CD8-positive, alpha-beta memory T cell (primary cell): ENCODE results near the gene CERT1. TPM values are rescaled to one million over a fixed set of nuclear protein-coding genes. Genes with fewer than 3 reads are reported as not detected.

Experiments
- CTCF ChIA-PET: fragments of 350-600 bp; sonication (Branson Sonifier 250); formaldehyde crosslinking; loops from one replicate; lab custom pipeline; 2021; ENCODE audit warnings: antibody characterized with exemption; lab: Charles Lee
- POLR2A ChIA-PET: fragments of 350-600 bp; sonication (Branson Sonifier 250); formaldehyde crosslinking; loops from one replicate; lab custom pipeline; 2021; ENCODE audit warnings: antibody characterized with exemption; lab: Charles Lee
- DNase-seq, 5 donors: peaks; one replicate each; pipeline versions ENCODE4 v3.0.0 to v3.0.0-alpha.2; 2020 to 2022; ENCODE audit warnings: mixed read lengths in 1 of 5
- H3K27ac ChIP-seq: one replicate; pipeline ENCODE4 v1.7.0; 2013; ENCODE audit warnings: low read depth, mild to moderate bottlenecking, low read length, moderate library complexity
- H3K27me3 ChIP-seq: 2 replicates; pipeline ENCODE4 v1.7.0; 2013; ENCODE audit warnings: low read length, mild to moderate bottlenecking; ENCODE audit not compliant: insufficient read depth, poor library complexity, severe bottlenecking
- H3K36me3 ChIP-seq: 2 replicates; pipeline ENCODE4 v1.7.0; 2013; ENCODE audit warnings: mild to moderate bottlenecking, low read length, moderate library complexity; ENCODE audit not compliant: insufficient read depth
- H3K4me1 ChIP-seq: 2 replicates; pipeline ENCODE4 v1.7.0; 2013; ENCODE audit warnings: mild to moderate bottlenecking, low read length, moderate library complexity; ENCODE audit not compliant: insufficient read depth
- H3K4me3 ChIP-seq: 2 replicates; pipeline ENCODE4 v1.7.0; 2013; ENCODE audit warnings: mild to moderate bottlenecking, low read length
- H3K9me3 ChIP-seq: 2 replicates; pipeline ENCODE4 v1.7.0; 2013; ENCODE audit warnings: mild to moderate bottlenecking, low read length
- H3K27ac Mint-ChIP-seq, 8 donors: one replicate each; pipeline ENCODE4 v1.8.0; 2020 to 2021; ENCODE audit warnings: mixed read lengths in 8 of 8, mild to moderate bottlenecking in 6 of 8, inconsistent platforms in 3 of 8, moderate library complexity in 3 of 8
- H3K27me3 Mint-ChIP-seq, 2 donors: one replicate each; pipeline ENCODE4 v1.8.0; 2020 to 2021; ENCODE audit warnings: mixed read lengths in 2 of 2, mild to moderate bottlenecking in 1 of 2, moderate library complexity in 1 of 2
- H3K36me3 Mint-ChIP-seq, 3 donors: one replicate each; pipeline ENCODE4 v1.8.0; 2020 to 2021; ENCODE audit warnings: mixed read lengths in 3 of 3, inconsistent platforms in 1 of 3, mild to moderate bottlenecking in 1 of 3
- H3K4me1 Mint-ChIP-seq, 3 donors: one replicate each; pipeline ENCODE4 v1.8.0; 2020 to 2021; ENCODE audit warnings: mixed read lengths in 3 of 3, inconsistent platforms in 1 of 3, mild to moderate bottlenecking in 1 of 3
- H3K4me3 Mint-ChIP-seq, 7 donors: one replicate each; pipeline ENCODE4 v1.8.0; 2020 to 2021; ENCODE audit warnings: mixed read lengths in 7 of 7, mild to moderate bottlenecking in 6 of 7, moderate library complexity in 4 of 7, inconsistent platforms in 2 of 7
- H3K9me3 Mint-ChIP-seq, 5 donors: one replicate each; pipeline ENCODE4 v1.8.0; 2020 to 2022; ENCODE audit warnings: mixed read lengths in 5 of 5, mild to moderate bottlenecking in 3 of 5, moderate library complexity in 2 of 5, inconsistent platforms in 1 of 5
- polyA plus RNA-seq: library from polyadenylated mRNA; unstranded; fragments of 300-500 nt; fragmentation: Illumina TruSeq; gene quantifications from one replicate; pipeline ENCODE4 v1.2.3, GENCODE V29; 2021
- total RNA-seq, 2 experiments: library from RNA; stranded (reverse); gene quantifications; one replicate each; pipeline ENCODE4 v1.2.3, GENCODE V29; 2021

CERT1 gene
- total and polyA plus RNA-seq, 3 experiments from 2014 or later: 18.5 to 35.4 (median 35.0) TPM

DNA sequence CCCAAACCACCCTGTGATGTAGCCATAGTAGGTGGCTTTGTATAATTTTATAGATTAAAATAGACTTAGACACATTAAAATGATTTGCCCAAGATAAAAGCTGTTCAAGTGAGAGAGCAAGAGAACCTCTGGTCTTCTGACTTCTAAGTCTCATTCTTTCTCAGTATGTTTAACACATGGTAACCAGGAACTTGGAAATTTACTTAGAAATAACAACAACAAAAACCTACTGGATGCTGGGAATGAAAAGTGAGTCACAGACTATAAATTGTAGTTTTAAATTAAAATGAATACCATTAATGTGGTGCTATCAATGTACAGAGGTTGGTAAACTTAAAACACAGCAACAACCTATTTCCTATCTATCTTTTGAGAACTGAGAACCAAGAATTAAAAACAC lies 144.0 kb downstream of the CERT1 start:
- H3K36me3 ChIP-seq: no peaks in the 10 kb centered on the region
- CTCF ChIA-PET: no interaction called here
- Mint-ChIP-seq H3K9me3 (no peaks in the 10 kb centered on the region), H3K27ac (no peak overlapping the region), H3K36me3 (peaks cover 0 to 7% (median 7%) of the 10 kb centered on the region in 3 donors), H3K4me3 (peak overlapping the region in 1 of 7 donors; percentile 21), H3K27me3 (no peaks in the 10 kb centered on the region), H3K4me1 (peaks cover 3 to 6% (median 6%) of the 10 kb centered on the region in 3 donors)
- no peak overlapping the region for H3K27ac ChIP-seq
- H3K9me3 ChIP-seq: no peaks in the 10 kb centered on the region
- no peaks in the 10 kb centered on the region for H3K27me3 ChIP-seq
- POLR2A ChIA-PET: no interaction called here
- no peak overlapping the region for H3K4me3 ChIP-seq
- DNase-seq: no peak
- no peaks in the 10 kb centered on the region for H3K4me1 ChIP-seq

DNA sequence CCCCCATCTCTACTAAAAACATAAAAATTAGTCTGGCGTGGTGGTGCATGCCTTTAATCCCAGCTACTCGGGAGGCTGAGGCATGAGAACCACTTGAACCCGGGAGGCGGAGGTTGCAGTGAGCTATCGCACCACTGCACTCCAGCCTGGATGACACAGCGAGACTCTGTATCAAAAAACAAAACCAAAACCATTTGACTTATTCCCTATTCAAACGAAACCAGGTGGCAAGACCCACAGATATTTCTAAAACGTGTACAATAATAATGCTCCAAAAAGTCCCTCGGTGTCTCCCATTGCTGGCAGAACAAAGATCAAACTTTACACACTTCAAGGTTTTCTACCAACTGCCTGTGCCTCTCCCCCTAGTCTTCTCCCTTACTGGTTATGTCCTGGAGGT lies 144.6 kb downstream of the CERT1 start:
- Histone ChIP-seq H3K4me3 (no peak overlapping the region), H3K27me3 (no peaks in the 10 kb centered on the region), H3K4me1 (no peaks in the 10 kb centered on the region), H3K36me3 (no peaks in the 10 kb centered on the region), H3K27ac (no peak overlapping the region), H3K9me3 (no peaks in the 10 kb centered on the region)
- ChIA-PET POLR2A (no interaction called here), CTCF (no interaction called here)
- Mint-ChIP-seq H3K27ac (peak overlapping the region in 1 of 8 donors; percentile 8), H3K36me3 (peaks cover 0 to 10% (median 7%) of the 10 kb centered on the region in 3 donors), H3K9me3 (no peaks in the 10 kb centered on the region), H3K27me3 (no peaks in the 10 kb centered on the region), H3K4me1 (peaks cover 3 to 6% (median 6%) of the 10 kb centered on the region in 3 donors), H3K4me3 (peak overlapping the region in 1 of 7 donors; percentile 21)
- no peak for DNase-seq

- Mint-ChIP-seq H3K27ac (peak overlapping the region in 1 of 8 donors; percentile 32), H3K4me1 (peaks cover 3 to 6% (median 6%) of the 10 kb centered on the region in 3 donors), H3K9me3 (no peaks in the 10 kb centered on the region), H3K4me3 (no peak overlapping the region), H3K36me3 (peaks cover 0 to 9% (median 7%) of the 10 kb centered on the region in 3 donors), H3K27me3 (no peaks in the 10 kb centered on the region)
- POLR2A ChIA-PET: interaction anchor here (0.7 kb wide), 1 partner anchor 25 kb away, joined by 3 read pairs; no protein-coding TSS in a partner anchor
- H3K4me3 ChIP-seq: no peak overlapping the region
- H3K27me3 ChIP-seq: no peaks in the 10 kb centered on the region
- no peak overlapping the region for H3K27ac ChIP-seq
- H3K36me3 ChIP-seq: no peaks in the 10 kb centered on the region
- H3K4me1 ChIP-seq: no peaks in the 10 kb centered on the region
- H3K9me3 ChIP-seq: no peaks in the 10 kb centered on the region
- CTCF ChIA-PET: interaction anchor here (1.1 kb wide), 1 partner anchor 14 kb away, joined by 3 read pairs; no protein-coding TSS in a partner anchor
- no peak for DNase-seq
Observed at GRCh38 chr5:75365740-75366139, 145.7 kb downstream of the CERT1 start.

DNA sequence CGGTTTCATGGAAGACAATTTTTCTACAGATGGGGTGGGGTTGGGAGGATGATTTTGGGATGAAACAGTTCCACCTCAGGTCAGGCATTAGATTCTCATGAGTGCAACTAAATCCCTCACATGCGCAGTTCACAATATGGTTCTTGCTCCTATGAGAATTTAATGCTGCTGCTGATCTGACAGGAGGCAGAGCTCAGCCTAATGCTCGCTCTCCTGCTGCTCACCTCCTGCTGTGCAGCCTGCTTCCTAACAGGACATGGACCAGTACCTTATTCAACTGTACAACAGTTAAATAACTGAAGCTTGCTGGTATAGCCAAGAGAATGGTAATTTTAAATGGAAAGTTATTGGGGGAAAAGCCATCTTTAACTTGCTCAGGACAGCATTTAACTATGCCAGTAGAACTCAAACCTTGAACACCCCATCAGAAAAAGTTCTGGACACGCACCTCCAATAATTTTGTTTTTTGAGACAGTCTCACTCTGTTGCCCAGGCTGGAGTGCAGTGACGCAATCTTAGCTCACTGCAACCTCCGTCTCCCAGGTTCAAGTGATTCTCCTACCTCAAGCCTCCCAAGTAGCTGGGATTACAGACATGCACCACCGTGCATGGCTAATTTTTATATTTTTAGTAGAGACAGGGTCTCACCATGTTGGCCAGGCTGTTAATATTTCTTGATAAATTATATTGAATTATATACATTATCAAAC lies 146.7 kb downstream of the CERT1 start:
- Histone ChIP-seq H3K27ac (no peak overlapping the region), H3K4me3 (no peak overlapping the region), H3K27me3 (no peaks in the 10 kb centered on the region), H3K36me3 (peaks cover 8% of the 10 kb centered on the region), H3K4me1 (no peaks in the 10 kb centered on the region), H3K9me3 (no peaks in the 10 kb centered on the region)
- Mint-ChIP-seq H3K27me3 (no peaks in the 10 kb centered on the region), H3K27ac (peak overlapping the region in 1 of 8 donors; percentile 66), H3K9me3 (no peaks in the 10 kb centered on the region), H3K36me3 (peaks cover 0 to 17% (median 13%) of the 10 kb centered on the region in 3 donors), H3K4me3 (no peak overlapping the region), H3K4me1 (peaks cover 3 to 6% (median 6%) of the 10 kb centered on the region in 3 donors)
- POLR2A ChIA-PET: no interaction called here
- no peak for DNase-seq
- CTCF ChIA-PET: interaction anchor here (1.1 kb wide), 1 partner anchor 13 kb away, joined by 3 read pairs; no protein-coding TSS in a partner anchor

DNA sequence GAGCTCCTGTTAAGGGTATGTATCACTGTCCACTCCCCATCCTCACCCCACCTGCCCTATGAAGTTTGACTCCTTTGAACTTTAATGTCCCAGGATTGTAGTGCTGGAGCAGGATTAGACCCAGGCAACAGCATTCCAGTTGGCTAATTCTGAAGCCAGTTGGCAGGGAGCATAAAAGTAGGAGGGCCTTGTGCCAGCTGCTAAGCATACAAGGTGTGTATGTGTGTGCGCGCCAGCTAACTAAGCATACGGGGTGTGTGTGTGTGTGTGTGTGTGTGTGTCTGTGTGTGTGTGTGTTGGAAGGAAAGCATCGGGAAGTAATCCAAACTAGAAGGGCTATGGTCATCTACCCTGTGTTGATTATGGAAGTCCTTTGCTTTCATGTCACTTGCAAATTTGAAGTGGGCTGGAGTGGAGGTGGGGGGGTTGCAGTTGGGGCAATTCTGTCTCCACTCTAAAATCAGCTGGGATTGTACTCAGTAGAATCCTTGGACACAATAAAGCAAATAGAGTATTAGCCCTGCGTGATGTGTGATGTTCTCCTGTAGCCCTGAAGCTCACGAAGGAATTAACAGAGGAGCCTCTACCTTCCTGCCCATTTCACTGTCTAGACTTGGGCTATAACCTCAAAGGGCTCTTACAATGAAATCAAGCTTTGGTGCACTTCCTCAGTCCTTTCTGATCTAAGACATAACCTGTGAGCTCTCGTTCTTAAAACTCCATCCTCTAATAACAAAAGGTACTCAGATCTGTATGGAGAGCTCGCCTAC lies 147.5 kb downstream of the CERT1 start:
- Histone ChIP-seq H3K27ac (no peak overlapping the region), H3K4me3 (no peak overlapping the region), H3K4me1 (no peaks in the 10 kb centered on the region), H3K9me3 (no peaks in the 10 kb centered on the region), H3K27me3 (no peaks in the 10 kb centered on the region), H3K36me3 (peaks cover 16% of the 10 kb centered on the region)
- Mint-ChIP-seq H3K4me1 (peaks cover 3 to 6% (median 6%) of the 10 kb centered on the region in 3 donors), H3K27me3 (no peaks in the 10 kb centered on the region), H3K4me3 (no peak overlapping the region), H3K9me3 (no peaks in the 10 kb centered on the region), H3K27ac (no peak overlapping the region), H3K36me3 (peaks cover 0 to 23% (median 15%) of the 10 kb centered on the region in 3 donors)
- no peak for DNase-seq
- CTCF ChIA-PET: no interaction called here
- POLR2A ChIA-PET: no interaction called here

DNA sequence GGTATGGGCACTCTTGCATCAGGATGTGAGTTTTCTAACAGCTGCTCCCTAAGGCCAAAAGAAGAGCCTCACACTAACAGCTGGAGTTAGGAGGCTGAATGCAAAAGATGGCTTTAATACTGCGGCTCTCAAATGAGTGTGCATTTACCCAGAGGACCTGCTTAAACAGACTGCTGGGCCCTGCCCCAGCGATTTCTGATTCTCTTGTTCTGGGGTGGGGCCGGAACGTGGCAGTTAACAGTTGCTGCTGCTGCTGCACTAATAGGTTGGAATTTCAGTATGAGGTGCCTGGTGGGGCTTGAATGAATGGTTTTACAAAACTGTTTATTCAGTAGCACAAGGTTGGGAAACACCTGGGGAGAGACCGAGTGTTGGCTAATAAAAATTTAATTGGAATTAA lies 148.3 kb downstream of the CERT1 start:
- Histone ChIP-seq H3K27me3 (no peaks in the 10 kb centered on the region), H3K4me1 (no peaks in the 10 kb centered on the region), H3K9me3 (no peaks in the 10 kb centered on the region), H3K27ac (no peak overlapping the region), H3K4me3 (no peak overlapping the region), H3K36me3 (peaks cover 16% of the 10 kb centered on the region)
- no peak overlapping the region for H3K4me3 Mint-ChIP-seq
- DNase-seq: no peak
- no peaks in the 10 kb centered on the region for H3K9me3 Mint-ChIP-seq
- CTCF ChIA-PET: no interaction called here
- H3K36me3 Mint-ChIP-seq: peaks cover 0 to 25% (median 16%) of the 10 kb centered on the region in 3 donors
- peaks cover 3 to 6% (median 6%) of the 10 kb centered on the region in 3 donors for H3K4me1 Mint-ChIP-seq
- no peaks in the 10 kb centered on the region for H3K27me3 Mint-ChIP-seq
- no peak overlapping the region for H3K27ac Mint-ChIP-seq
- POLR2A ChIA-PET: no interaction called here

DNA sequence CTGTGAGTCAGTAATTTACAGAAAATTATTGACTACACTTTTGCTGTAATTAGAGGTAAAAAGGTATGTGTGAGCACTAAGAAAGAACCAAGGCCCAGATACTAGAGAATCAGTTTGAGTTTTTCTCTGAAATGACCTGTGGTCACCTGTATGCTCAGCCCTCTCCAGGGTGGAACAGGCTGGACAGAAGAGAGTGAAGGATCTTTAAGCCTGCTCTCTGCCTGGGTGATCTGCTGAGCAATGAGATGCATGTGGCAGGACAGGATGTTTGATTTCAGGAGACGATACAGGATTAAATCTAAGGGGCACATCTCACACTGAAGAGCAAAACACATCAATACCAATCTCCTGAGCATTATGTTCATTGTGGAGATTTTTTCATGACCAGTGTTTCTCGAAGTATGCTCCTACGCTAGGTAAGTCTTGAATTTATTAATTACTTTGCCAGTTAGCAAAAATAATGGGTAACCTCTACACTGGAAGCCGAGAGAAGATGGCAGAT lies 148.9 kb downstream of the CERT1 start:
- Mint-ChIP-seq H3K4me3 (no peak overlapping the region), H3K27ac (peak overlapping the region in 1 of 8 donors; percentile 27), H3K9me3 (no peaks in the 10 kb centered on the region), H3K27me3 (no peaks in the 10 kb centered on the region), H3K4me1 (peaks cover 3 to 6% (median 6%) of the 10 kb centered on the region in 3 donors), H3K36me3 (peaks cover 0 to 29% (median 18%) of the 10 kb centered on the region in 3 donors)
- H3K27ac ChIP-seq: no peak overlapping the region
- H3K27me3 ChIP-seq: no peaks in the 10 kb centered on the region
- H3K9me3 ChIP-seq: no peaks in the 10 kb centered on the region
- H3K4me3 ChIP-seq: no peak overlapping the region
- DNase-seq: no peak
- CTCF ChIA-PET: no interaction called here
- H3K4me1 ChIP-seq: no peaks in the 10 kb centered on the region
- POLR2A ChIA-PET: no interaction called here
- H3K36me3 ChIP-seq: peaks cover 16% of the 10 kb centered on the region

DNA sequence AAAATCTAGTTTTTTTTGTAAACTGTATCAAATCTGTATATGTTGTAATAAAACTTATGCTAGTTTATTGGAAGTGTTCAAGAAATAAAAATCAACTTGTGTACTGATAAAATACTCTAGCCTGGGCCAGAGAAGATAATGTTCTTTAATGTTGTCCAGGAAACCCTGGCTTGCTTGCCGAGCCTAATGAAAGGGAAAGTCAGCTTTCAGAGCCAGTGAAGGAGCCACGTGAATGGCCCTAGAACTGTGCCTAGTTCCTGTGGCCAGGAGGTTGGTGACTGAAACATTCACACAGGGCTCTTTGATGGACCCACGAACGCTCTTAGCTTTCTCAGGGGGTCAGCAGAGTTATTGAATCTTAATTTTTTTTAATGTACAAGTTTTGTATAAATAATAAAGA lies 150.1 kb downstream of the CERT1 start:
- Mint-ChIP-seq H3K27me3 (no peaks in the 10 kb centered on the region), H3K4me1 (no peaks in the 10 kb centered on the region), H3K9me3 (no peaks in the 10 kb centered on the region), H3K36me3 (peaks cover 4 to 41% (median 27%) of the 10 kb centered on the region in 3 donors), H3K4me3 (no peak overlapping the region), H3K27ac (peak overlapping the region in 1 of 8 donors; percentile 11)
- Histone ChIP-seq H3K9me3 (no peaks in the 10 kb centered on the region), H3K4me1 (no peaks in the 10 kb centered on the region), H3K36me3 (peaks cover 27% of the 10 kb centered on the region), H3K4me3 (no peak overlapping the region), H3K27ac (no peak overlapping the region), H3K27me3 (no peaks in the 10 kb centered on the region)
- no peak for DNase-seq
- ChIA-PET POLR2A (interaction anchor here (0.6 kb wide), 1 partner anchor 24 kb away, joined by 3 read pairs; the partner anchor contains the start of gene HMGCR), CTCF (no interaction called here)
